ENCODE measurements around the gene TOM1. TPM values are rescaled to one million over a fixed set of nuclear protein-coding genes. Genes with fewer than 3 reads are reported as not detected.

The TOM1 gene
- total RNA-seq, 1 experiment from 2014 or later: 22.3 TPM

DNA sequence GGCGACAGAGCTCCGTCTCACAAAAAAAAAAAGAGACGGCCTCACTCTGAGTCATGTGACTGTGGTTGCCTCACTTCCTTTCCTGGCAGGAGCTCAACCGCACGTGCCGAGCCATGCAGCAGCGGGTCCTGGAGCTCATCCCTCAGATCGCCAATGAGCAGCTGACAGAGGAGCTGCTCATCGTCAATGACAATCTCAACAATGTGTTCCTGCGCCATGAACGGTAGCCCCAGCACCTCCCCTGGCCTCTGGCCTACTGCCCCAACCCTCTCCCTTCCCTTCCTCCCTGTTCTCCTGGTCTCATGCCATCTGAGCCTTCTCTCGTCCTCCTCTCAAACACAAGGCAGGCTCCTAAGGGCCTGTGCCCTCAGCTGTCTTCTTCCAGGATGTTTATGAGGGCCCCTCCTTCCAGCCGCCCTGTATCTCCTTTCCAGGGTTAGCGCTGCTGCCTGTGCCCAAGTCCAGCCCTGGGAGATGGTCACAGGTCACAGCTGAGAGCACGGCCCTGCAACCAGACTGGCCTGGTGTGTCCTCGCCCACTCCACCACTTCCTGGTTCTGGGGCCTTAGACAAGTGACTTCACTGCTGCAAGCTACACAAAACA, 30.7 kb downstream of the TOM1 start:
- Histone ChIP-seq H4K5ac (ENCODE audit: insufficient read length, low read depth, low read length) (no peak overlapping the region), H3K9ac (ENCODE audit: extremely low read depth, insufficient read length, low read length) (no peak overlapping the region), H3K79me2 (ENCODE audit: insufficient read depth, low read length) (no peaks in the 10 kb centered on the region), H3K27me3 (ENCODE audit: insufficient read depth, low read length) (no peaks in the 10 kb centered on the region), H2BK15ac (ENCODE audit: low read depth, low read length) (no peak overlapping the region), H3K14ac (ENCODE audit: insufficient read depth, low read length) (no peak overlapping the region), H2AFZ (ENCODE audit: low read length) (no peak overlapping the region), H4K20me1 (ENCODE audit: control insufficient read depth, insufficient read depth, insufficient read length) (no peaks in the 10 kb centered on the region), H3K4ac (ENCODE audit: low read depth, low read length) (no peak overlapping the region), H3K79me1 (ENCODE audit: insufficient read depth, low read depth, low read length, poor library complexity, severe bottlenecking) (no peaks in the 10 kb centered on the region), H2AK5ac (ENCODE audit: insufficient read length, low read length) (no peak overlapping the region), H3T11ph (ENCODE audit: low read length) (no peak overlapping the region), H3K9me3 (ENCODE audit: control insufficient read depth, low read depth, low read length) (no peaks in the 10 kb centered on the region), H2BK120ac (ENCODE audit: low read depth, low read length, poor library complexity, severe bottlenecking) (no peak overlapping the region), H4K91ac (ENCODE audit: insufficient read length, low read depth, low read length) (no peak overlapping the region), H2BK12ac (ENCODE audit: insufficient read length, low read depth, low read length) (no peak overlapping the region), H2BK5ac (ENCODE audit: insufficient read length, low read length) (no peak overlapping the region), H3K4me2 (ENCODE audit: insufficient read depth, insufficient read length, low read length) (no peak overlapping the region), H3K4me1 (ENCODE audit: insufficient read depth, low read length) (no peaks in the 10 kb centered on the region), H3K23ac (ENCODE audit: insufficient read length, low read depth, low read length) (no peak overlapping the region), H3K18ac (ENCODE audit: insufficient read length, low read depth, low read length) (no peak overlapping the region), H3K27ac (ENCODE audit: insufficient read length, low read depth, low read length) (no peak overlapping the region), H3K56ac (ENCODE audit: insufficient read length, low read depth, low read length) (no peak overlapping the region), H4K8ac (replicated peaks; ENCODE audit: insufficient read length, low read depth, low read length) (no peak overlapping the region), H3K23me2 (ENCODE audit: insufficient read length, low read depth, low read length, poor library complexity, severe bottlenecking) (no peaks in the 10 kb centered on the region), H2BK20ac (ENCODE audit: low read depth, low read length, poor library complexity, severe bottlenecking) (no peak overlapping the region)
- Mint-ChIP-seq H3K27me3 (ENCODE audit: low read depth) (no peaks in the 10 kb centered on the region), H3K36me3 (ENCODE audit: insufficient read depth in 1 of 3, low read depth in 3 of 3) (peaks cover 14 to 45% (median 34%) of the 10 kb centered on the region in 3 experiments; a peak in 6 of 7 replicates), H3K4me1 (peaks cover 0 to 4% of the 10 kb centered on the region in 2 experiments; a peak in 1 of 4 replicates), H3K9me3 (no peaks in the 10 kb centered on the region), H3K27ac (peak overlapping the region in 1 of 3 experiments; percentile 73; a peak in 1 of 7 replicates), H3K4me3 (no peak overlapping the region)
- no peak for DNase-seq
- WGBS (ENCODE audit: extremely low coverage, insufficient read length, low lambda C conversion rate): no CpG with 5 or more reads among the region's 16 CpGs
- TF ChIP-seq, protein P1, sequence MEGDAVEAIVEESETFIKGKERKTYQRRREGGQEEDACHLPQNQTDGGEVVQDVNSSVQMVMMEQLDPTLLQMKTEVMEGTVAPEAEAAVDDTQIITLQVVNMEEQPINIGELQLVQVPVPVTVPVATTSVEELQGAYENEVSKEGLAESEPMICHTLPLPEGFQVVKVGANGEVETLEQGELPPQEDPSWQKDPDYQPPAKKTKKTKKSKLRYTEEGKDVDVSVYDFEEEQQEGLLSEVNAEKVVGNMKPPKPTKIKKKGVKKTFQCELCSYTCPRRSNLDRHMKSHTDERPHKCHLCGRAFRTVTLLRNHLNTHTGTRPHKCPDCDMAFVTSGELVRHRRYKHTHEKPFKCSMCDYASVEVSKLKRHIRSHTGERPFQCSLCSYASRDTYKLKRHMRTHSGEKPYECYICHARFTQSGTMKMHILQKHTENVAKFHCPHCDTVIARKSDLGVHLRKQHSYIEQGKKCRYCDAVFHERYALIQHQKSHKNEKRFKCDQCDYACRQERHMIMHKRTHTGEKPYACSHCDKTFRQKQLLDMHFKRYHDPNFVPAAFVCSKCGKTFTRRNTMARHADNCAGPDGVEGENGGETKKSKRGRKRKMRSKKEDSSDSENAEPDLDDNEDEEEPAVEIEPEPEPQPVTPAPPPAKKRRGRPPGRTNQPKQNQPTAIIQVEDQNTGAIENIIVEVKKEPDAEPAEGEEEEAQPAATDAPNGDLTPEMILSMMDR (conservative IDR thresholded peaks at IDR 0.05): no peak
